GM21367 (cell line): ENCODE measurements around the gene ACTC1.

Source experiments
- ATAC-seq: cut with Tn5 transposase; IDR thresholded peaks from one replicate; pipeline ENCODE4 v1.9.1; 2021; ENCODE audit not compliant: unreplicated experiment

ACTC1 gene

GRCh38 chr15:34802371-34802770, 7.0 kb upstream of the ACTC1 start:
- no peak for ATAC-seq

GRCh38 chr15:34799149-34800101, 4.1 kb upstream of the ACTC1 start:
- ATAC-seq = no peak

- no peak for ATAC-seq
Measured at GRCh38 chr15:34796847-34797435, 1.6 kb upstream of the ACTC1 start.

- ATAC-seq = no peak
Measured at GRCh38 chr15:34794590-34795206, 651 bp downstream of the ACTC1 start.

- ATAC-seq = no peak
Measured at GRCh38 chr15:34793901-34794300, 1.4 kb downstream of the ACTC1 start.

- ATAC-seq = no peak
Measured at GRCh38 chr15:34793071-34793470, 2.3 kb downstream of the ACTC1 start.

- no peak for ATAC-seq
Measured at GRCh38 chr15:34791701-34792100, 3.6 kb downstream of the ACTC1 start.

GRCh38 chr15:34790121-34790520, 5.2 kb downstream of the ACTC1 start:
- no peak for ATAC-seq

GRCh38 chr15:34789326-34789725, 6.0 kb downstream of the ACTC1 start:
- no peak for ATAC-seq

GRCh38 chr15:34786206-34786605, 9.1 kb downstream of the ACTC1 start:
- no peak for ATAC-seq

- ATAC-seq = no peak
Measured at GRCh38 chr15:34783991-34784390, 11.4 kb downstream of the ACTC1 start.

GRCh38 chr15:34783431-34783830, 11.9 kb downstream of the ACTC1 start:
- ATAC-seq = no peak

GRCh38 chr15:34782901-34783300, 12.4 kb downstream of the ACTC1 start:
- ATAC-seq = no peak

- ATAC-seq = no peak
Measured at GRCh38 chr15:34780725-34781124, 14.6 kb downstream of the ACTC1 start.

GRCh38 chr15:34776606-34777105, 18.7 kb downstream of the ACTC1 start:
- no peak for ATAC-seq

- no peak for ATAC-seq
Measured at GRCh38 chr15:34773917-34774316, 21.4 kb downstream of the ACTC1 start.

GRCh38 chr15:34773013-34773412, 22.3 kb downstream of the ACTC1 start:
- ATAC-seq = no peak

- ATAC-seq = no peak
Measured at GRCh38 chr15:34772312-34772711, 23.0 kb downstream of the ACTC1 start.

GRCh38 chr15:34769711-34770110, 25.6 kb downstream of the ACTC1 start:
- ATAC-seq = no peak

- no peak for ATAC-seq
Measured at GRCh38 chr15:34768530-34768929, 26.8 kb downstream of the ACTC1 start.

GRCh38 chr15:34765741-34766140, 29.6 kb downstream of the ACTC1 start:
- ATAC-seq = no peak

GRCh38 chr15:34760909-34761308, 34.4 kb downstream of the ACTC1 start:
- no peak for ATAC-seq
